ENCODE data around the gene ERCC6L2.

The ERCC6L2 gene

DNA sequence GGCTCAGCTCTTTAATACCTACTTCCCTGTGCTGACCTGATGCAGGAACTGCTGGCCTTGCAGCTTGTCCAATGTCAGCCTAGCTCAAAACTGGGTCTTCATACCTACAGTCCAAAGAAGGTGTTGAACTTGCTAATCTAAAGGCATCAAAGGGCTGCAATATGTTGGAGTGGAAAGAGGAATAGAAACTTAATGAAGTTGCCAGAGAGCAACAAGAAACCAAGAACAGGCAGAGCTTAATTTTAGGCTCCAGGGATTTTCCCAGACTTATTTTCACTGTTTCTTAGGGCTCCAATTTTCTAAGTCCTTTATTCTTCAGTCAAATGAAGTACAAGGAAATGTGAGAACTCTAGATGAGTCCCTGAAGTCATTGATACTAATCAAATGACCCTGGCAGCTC is 17.6 kb upstream of the ERCC6L2 start:
- no peak for DNase-seq (ENCODE audit: low read depth, low spot score)
- no peak overlapping the region for H3K27ac ChIP-seq

DNA sequence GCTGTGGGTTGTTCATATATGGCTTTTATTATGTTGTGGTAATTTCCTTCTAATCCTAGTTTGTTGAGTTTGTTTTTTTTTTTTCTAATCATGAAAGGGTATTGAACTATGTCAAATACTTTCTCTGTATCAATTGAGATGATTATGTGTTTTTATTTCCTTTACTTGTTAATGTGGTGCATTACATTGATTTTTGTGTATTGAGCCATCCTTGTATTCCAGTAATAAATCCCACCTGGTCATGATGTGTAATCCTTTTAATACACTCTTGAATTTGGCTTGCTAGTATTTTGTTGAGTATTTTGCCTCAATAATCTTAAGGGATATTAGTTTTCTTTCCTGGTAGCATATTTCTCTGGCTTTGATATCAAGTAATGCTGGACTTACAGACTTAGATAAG is 13.1 kb upstream of the ERCC6L2 start:
- no peak overlapping the region for H3K27ac ChIP-seq
- DNase-seq (ENCODE audit: low read depth, low spot score): no peak

DNA sequence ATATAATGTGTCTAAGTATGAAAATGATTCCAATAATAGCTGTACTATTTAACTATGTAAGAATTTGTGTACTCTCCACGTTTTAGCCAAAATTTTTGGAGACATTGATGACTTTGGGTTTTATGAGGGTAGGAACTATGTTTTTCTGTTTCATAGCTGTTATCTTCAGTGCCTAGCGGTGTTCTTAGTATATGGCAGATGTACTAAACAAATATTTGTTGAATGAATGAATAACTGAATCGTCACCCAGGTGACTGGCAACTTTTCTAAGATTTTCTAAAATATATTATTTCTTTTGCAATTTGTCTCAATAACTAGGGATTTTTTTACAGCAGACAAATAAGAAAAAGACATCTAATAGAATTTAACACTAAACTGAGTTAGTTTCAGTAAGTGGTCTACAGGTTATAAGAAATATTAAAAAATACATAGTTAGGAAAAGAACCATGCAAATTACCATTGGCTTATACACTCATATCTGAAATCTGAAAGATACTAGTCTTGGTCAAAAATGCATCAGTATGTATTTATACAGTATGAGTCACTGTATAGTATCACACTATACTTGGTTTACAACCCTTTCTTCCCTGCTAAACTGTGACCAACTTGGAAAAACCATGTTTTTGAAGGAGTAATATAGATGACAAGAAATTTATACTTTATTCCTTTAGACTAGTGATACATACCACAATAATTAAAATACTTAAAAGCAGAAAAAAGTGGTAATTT is 10.5 kb upstream of the ERCC6L2 start:
- no peak for DNase-seq (ENCODE audit: low read depth, low spot score)

DNA sequence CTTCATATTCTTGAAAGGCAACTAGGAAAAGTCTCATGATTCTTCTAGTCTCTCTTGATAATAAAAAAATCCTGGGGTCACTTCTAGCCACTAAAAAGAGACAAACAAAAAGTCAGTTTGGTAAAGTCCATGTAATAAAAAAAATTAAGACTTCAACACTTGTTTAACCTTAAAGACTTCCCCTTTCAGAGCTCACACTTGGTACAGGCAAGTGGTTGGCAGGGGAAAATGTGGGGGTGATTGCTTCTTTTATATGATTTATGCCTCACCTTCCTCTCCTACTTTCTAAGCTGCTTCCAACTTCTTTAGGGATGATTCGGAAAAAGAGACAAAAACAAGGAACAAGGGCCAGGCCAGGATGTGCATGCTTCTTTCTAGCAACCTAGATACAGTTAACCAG is 5.1 kb upstream of the ERCC6L2 start:
- no peak for DNase-seq (ENCODE audit: low read depth, low spot score)
- H3K27ac ChIP-seq: no peak overlapping the region

More for the DNA sequence above, 10.5 kb upstream of the ERCC6L2 start:
- no peak overlapping the region for H3K27ac ChIP-seq

DNA sequence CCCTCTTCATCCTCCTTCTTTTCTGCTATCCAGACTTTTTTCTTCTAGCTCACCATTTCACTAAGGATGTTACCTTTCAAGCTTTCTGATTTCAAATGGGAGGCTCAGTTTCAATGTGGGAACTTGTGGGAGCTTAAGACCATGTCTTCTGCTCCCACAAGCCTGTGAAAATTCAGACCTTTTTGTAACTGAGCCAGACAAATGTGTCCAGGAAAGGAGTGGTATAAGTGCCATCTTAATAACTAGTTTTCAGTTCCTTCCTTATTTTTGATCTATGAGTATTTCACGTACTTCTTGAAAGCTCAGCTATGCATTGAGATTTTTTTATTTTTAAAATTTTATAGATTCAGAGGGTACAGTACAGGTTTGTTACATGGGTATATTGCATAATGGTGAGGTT is 4.6 kb upstream of the ERCC6L2 start:
- H3K27ac ChIP-seq: no peak overlapping the region
- no peak for DNase-seq (ENCODE audit: low read depth, low spot score)

DNA sequence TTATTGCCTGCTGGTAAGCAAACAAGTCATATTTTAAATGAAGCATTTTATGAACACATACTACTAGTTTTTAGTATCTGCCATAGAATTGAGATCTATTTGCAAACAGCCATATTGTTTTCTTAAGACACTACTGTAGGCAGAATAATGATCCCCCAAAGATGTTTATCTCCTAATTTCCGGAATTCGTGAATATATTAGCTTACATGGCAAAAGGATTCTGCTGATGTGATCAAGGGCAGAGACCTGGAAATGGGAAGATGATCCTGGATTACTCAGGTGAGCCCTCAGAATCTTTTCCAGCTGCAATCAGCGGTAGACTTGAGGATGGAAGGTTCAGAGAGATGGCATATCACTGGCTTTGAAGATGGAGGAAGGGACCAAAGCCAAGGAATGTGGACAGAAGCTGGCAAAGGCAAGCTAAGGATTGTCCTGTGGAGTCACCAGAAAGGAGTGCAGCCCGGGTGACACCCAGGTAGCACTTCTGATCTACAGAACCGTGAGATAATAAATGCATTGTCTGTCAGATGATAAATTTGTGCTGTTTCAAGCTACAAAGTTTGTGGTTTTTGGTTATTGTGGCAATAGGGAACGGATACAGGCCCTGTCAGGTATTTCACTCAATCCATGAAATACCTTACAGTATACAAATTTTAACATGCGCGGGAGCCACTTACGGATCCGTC is 1.0 kb upstream of the ERCC6L2 start:
- no peak for DNase-seq (ENCODE audit: low read depth, low spot score)

DNA sequence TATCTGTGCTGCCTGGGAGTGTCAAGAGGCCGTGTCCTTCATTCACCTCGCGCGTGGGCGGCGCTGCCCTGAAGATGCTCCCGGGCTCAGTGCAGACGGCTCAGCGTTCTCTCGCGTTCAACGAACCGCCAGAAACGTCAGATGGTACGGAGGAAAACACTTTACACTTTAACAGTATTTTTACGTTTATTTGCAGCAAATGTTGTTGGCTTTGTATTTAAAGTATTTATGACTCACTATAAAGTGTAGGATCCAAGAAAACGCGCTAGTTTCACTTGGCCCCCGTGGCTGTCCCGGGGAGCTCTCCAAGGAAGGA is 544 bp upstream of the ERCC6L2 start:
- DNase-seq (ENCODE audit: low read depth, low spot score): no peak
- H3K27ac ChIP-seq: no peak overlapping the region

More for the DNA sequence above, 1.0 kb upstream of the ERCC6L2 start:
- no peak overlapping the region for H3K27ac ChIP-seq

DNA sequence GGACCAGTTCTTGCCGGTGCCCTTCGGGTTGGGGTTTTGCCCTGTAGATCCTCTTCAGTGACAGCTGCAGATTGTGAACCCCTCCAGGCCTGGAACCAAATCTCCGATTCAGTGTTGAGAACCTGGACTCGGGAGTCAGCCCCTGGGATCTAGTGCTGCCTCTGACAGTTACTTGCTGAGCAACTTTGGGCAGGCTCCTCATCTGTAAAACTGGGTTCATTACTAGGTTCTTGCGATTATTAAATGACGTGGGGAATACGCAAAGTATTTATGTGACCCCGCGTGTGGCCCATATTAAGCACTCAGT is 600 bp downstream of the ERCC6L2 start:
- no peak overlapping the region for H3K27ac ChIP-seq
- no peak for DNase-seq (ENCODE audit: low read depth, low spot score)

DNA sequence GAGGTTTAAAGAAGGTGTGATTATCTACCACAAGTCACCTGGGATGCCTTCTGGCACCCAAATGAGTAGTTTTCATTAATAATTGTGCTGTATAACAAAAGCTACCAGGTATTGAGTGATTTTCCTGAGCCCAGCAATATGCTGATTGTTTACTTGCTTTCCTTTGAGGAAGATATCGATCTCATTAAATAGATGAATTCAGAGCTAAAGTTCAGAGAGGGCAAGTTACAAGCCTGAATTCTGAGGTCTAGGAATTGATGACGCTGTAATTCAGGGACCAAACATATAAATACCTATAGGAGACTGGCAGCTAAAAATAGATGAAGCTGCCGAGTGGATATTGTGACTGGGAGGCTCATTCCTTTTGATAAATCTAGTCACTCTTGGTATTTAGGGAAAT is 1.1 kb downstream of the ERCC6L2 start:
- no peak overlapping the region for H3K27ac ChIP-seq
- DNase-seq (ENCODE audit: low read depth, low spot score): no peak

DNA sequence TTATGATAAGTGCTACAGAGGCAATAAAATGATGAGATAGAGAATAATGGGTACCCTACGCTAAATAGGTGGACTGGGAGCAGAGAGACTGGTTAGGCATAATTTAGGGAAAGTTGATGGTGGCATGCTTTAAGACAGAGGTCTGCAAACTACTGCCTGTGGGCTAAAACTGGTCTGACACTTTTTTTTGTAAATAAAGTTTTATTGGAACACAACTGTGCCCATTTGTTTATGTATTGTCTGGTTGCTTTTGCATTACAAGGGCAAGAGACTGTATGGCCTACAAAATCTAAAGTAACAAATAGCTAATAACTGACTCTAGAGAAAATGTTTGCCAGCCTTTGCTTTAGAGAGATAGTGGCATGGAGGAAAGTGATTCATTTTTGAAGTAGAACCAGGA is 2.5 kb downstream of the ERCC6L2 start:
- DNase-seq (ENCODE audit: low read depth, low spot score): no peak
- no peak overlapping the region for H3K27ac ChIP-seq

DNA sequence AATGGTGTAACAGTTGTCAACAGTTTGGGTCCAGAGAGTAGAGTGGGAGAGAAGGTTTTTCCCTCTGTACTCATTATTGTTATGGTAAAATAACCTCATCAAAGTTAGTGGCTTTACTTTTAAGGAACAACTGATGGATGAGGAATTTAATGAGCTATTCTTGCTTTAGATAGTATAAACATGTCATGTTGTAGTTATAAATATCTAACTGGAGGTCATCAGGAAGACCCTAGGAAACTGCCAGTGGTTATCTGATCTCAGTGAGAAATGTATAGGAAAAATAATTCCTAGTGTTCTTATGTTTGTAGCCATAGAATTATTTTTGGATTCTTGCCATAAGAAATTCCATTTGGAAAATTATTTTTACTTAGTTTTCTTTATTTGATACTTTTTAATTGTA is 4.1 kb downstream of the ERCC6L2 start:
- H3K27ac ChIP-seq: no peak overlapping the region
- DNase-seq (ENCODE audit: low read depth, low spot score): no peak

DNA sequence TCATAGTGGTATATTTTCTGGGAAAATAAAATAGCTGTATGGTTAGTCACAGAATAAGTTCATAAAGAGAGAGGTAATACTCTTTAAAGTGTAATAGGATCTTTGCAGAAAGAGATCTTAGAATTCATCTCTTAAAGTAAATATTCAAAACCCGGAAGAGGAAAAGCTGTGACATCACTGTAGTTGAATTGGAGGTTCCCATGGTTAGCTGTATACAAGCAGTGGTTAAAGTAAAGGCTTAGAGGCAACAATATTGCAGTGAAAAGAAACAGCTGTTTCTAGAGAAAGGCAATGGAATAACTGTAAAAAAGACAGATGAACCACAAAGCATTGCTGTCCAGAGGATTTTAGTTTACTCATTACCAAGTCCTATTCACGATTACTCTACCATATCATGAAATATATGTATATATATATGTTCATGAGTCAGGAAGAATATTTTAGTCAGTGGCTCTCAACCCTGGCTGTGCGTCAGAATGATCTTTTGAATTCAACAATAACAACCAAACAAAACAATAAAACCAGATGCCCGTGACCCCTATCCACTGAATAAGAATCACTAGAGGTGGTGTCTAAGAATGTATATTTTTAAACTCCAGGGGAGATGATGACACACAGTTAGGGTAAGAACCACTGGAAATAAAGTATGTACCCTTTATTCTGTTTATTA is 4.7 kb downstream of the ERCC6L2 start:
- DNase-seq (ENCODE audit: low read depth, low spot score): no peak

DNA sequence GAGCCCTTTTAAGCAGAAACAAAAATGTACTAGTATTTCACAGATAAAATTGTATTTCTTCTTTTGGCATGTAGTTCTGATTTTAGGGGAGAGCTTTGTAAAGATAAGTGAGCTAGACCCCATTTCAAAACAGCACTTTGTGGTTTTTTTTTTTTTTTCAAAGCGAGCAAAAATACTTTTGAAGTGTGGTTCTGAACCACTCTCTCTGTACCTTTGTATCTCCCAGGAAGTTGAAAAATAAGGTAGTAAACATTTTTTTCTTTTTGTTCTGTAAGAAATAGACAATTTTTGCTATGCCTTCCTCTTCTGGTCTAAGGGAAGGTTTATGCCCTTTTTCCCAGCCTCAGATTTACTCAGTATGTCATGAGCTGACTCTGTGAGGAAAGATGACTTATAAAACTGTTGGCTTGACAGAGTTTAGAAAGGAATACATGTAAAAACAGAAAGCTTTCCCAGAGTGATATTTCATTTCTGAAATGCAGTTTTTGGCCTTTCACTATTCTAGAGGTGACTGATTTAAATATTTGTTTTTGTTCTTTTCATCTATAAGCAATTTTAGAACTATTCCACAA is 12.5 kb downstream of the ERCC6L2 start:
- no peak overlapping the region for H3K27ac ChIP-seq
- DNase-seq (ENCODE audit: low read depth, low spot score): no peak

More for the DNA sequence above, 4.7 kb downstream of the ERCC6L2 start:
- H3K27ac ChIP-seq: no peak overlapping the region

DNA sequence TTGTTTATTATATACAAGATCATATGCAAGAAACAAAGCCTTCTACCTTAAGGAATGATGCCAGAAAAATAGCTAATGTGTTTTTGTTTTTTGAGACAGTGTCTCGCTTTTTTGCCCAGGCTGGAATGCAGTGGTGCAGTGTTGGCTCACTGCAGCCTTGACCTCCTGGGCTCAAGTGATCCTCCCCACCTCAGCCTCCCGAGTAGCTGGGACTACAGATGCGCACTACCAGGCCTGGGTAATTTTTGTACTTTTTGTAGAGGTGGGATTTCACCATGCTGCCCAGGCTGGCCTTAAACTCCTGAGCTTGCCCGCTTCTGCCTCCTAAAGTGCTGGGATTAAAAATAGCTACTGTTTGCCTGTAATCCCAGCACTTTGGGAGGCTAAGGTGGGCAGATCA is 15.1 kb downstream of the ERCC6L2 start:
- DNase-seq (ENCODE audit: low read depth, low spot score): no peak
- no peak overlapping the region for H3K27ac ChIP-seq

DNA sequence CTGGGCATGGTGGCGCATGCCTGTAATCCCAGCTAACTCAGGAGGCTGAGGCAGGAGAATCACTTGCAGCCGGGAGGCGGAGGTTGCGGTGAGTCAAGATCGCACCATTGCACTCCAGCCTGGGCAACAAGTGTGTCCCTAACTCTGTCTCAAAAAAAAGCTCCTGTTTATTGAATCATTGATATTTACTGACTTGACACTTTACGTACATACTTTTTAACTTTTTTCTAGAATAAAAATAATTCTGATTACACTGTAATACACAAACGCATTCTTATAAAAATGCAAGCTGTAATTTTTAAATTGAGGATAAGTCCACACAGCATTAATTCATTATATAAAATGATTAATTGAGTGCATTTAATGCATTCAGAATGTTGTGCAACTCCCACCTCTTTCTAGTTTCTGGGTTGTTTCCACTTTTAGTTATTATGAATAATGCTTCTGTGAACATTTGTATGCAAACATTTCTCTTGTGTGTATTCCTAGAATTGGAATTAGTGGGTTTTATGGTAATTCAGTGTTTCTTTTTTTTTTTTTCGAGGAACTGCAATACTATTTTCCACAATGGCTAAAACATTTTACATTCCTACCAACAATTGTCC is 15.7 kb downstream of the ERCC6L2 start:
- DNase-seq (ENCODE audit: low read depth, low spot score): no peak

DNA sequence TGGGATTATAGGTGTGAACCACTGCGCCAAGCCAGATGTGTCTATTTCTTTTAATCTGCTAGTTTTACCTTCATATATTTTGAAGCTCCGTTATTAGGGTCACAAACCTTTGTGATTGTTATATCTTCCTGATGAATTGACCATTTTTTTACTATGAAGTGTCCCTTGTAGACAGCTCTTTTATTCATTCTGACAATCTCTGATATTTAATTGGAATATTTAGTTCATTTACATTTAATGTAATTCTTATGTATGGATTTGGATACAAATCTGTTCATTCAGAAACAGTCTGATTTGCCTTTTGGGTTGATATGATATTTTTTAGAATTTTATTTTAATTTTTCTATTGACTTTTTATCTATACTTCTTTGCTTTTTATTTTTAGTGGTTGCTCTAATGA is 17.2 kb downstream of the ERCC6L2 start:
- no peak overlapping the region for H3K27ac ChIP-seq
- no peak for DNase-seq (ENCODE audit: low read depth, low spot score)

More for the DNA sequence above, 15.7 kb downstream of the ERCC6L2 start:
- H3K27ac ChIP-seq: no peak overlapping the region

DNA sequence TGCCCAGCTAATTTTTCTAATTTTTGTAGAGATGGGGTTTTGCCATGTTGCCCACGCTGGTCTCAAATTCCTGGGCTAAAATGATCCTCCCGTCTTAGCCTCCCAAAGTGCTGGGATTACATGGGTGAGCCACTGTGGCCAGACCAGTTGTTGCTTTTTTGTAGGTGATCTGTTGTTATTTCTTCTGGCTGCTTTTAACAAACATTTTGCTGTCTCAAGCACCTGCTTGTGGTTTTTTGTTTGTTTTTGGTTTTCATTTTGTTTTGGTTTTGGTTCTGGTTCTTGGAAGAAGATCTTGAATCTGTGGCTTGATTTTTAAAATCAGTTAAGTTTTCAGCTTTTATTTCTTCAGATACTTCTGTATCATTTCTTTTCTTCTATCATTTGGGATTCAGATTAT is 21.1 kb downstream of the ERCC6L2 start:
- H3K27ac ChIP-seq: no peak overlapping the region
- no peak for DNase-seq (ENCODE audit: low read depth, low spot score)

DNA sequence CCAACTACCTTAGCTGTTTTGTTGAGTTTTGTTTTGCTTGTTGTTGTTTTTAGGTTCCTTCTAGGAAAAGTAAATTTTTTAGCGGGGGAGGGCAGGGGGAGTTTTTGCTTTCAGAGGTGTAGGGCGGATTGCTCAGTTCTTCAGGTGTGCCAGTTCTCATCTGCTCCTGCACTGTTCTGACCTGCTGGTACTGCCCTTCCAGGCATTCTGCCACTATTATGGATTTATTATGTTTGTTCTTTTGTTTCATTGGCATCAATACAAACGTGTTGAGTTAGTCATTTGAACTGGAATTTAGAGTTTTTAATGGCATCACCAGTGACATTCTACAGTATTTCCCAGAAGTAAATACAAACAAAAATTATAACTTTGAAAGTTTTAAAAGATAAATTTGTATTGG is 26.0 kb downstream of the ERCC6L2 start:
- DNase-seq (ENCODE audit: low read depth, low spot score): peak; percentile 29
- H3K27ac ChIP-seq: no peak overlapping the region

DNA sequence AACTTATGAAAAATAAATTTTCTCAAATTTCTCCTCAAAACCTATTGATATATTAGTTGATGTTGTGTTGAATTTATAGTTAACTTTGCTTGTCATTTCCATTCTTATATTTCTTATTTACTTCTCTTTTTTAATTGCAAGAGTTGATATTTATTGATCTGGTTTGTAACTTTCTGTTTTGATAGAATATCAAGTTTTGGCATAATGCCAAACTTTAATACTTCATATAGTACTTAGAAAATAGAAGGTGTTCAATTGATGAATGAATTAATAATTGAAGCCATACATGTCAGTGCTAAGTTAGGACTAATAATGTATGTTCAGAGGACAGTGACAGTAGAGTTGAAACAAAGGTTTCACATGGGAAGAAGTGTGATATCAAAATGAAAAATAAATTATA is 27.9 kb downstream of the ERCC6L2 start:
- H3K27ac ChIP-seq: no peak overlapping the region
- DNase-seq (ENCODE audit: low read depth, low spot score): no peak

DNA sequence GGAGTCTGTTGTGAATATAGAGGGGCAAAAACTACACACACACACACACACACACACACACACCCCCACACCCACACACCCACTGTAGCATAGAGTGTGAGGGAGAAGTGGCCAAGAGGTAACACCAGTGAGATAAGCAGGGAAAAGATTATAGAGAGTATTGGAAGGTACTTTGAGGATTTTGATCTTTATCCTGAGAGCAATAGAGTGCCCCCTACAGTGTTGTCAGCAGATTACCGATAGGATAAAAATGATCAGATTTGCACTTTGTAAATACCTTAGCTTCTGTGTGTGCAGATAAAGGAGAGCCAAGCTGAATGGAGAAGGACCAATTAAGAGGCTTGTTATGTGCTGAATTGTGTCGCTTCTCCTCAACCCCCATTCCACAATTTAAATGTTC is 32.3 kb downstream of the ERCC6L2 start:
- H3K27ac ChIP-seq: no peak overlapping the region
- DNase-seq (ENCODE audit: low read depth, low spot score): no peak

Data from epithelial cell of prostate (primary cell).